ENCODE results near the gene DHRS3. TPM values are rescaled to one million over a fixed set of nuclear protein-coding genes. Genes with fewer than 3 reads are reported as not detected.

The DHRS3 gene
- polyA plus RNA-seq, 1 donor (not counting 4 experiments of a cell fraction or from before 2014, with no cell fraction given), result 10.7 TPM

GRCh38 chr1:12600880-12601633 lies 17.0 kb downstream of the DHRS3 start:
- Histone ChIP-seq H3K9me1 (ENCODE audit: control insufficient read depth, extremely low read depth, insufficient read depth, low read length) (no peaks in the 10 kb centered on the region), H3K9ac (ENCODE audit: control insufficient read depth, extremely low read depth, insufficient read depth, low read length) (no peak overlapping the region), H3K4me2 (ENCODE audit: control insufficient read depth, extremely low read depth, insufficient read depth, low read depth, low read length) (no peak overlapping the region), H3K36me3 (ENCODE audit: control insufficient read depth in 2 of 2, extremely low read depth in 1 of 2, insufficient read depth in 2 of 2, low read length in 2 of 2) (no peaks in the 10 kb centered on the region), H2AFZ (ENCODE audit: control insufficient read depth, low read length) (no peak overlapping the region), H3K4me3 (ENCODE audit: control insufficient read depth in 2 of 3, extremely low read depth in 1 of 3, insufficient read depth in 2 of 3, low read depth in 1 of 3, low read length in 3 of 3) (no peak overlapping the region), H3K9me3 (ENCODE audit: control insufficient read depth, low read depth, low read length) (no peaks in the 10 kb centered on the region), H3K27me3 (ENCODE audit: control insufficient read depth, extremely low read depth, insufficient read depth, low read length) (no peaks in the 10 kb centered on the region), H4K20me1 (ENCODE audit: control insufficient read depth, extremely low read depth, insufficient read depth, low read length) (no peaks in the 10 kb centered on the region), H3K4me1 (ENCODE audit: control insufficient read depth, extremely low read depth, insufficient read depth, low read length) (peaks cover 28% of the 10 kb centered on the region), H3K27ac (ENCODE audit: control insufficient read depth, insufficient read depth, low read length) (no peak overlapping the region), H3K79me2 (ENCODE audit: control insufficient read depth, insufficient read depth, low read length) (peaks cover 2% of the 10 kb centered on the region)
- DNase-seq (ENCODE audit: low read depth, low spot score), result no peak
- TF ChIP-seq CTCF (optimal IDR thresholded peaks at IDR 0.05 in 1 of 3, IDR thresholded peaks at IDR 0.05 in 1 of 3, conservative IDR thresholded peaks at IDR 0.05 in 1 of 3; ENCODE audit: extremely low read depth in 1 of 3, insufficient read depth in 2 of 3, low read length in 3 of 3) (peak; percentile 68 to 84 (median 79)), EZH2 (IDR thresholded peaks at IDR 0.05; ENCODE audit: low read length) (no peak)
- no peak for FAIRE-seq
- dilution Hi-C loops (cut with MboI; ENCODE audit: extremely low pct_ligation_motif_present, low sequenced_read_pairs), result no loop called here

GRCh38 chr1:12600335-12600734 lies 17.7 kb downstream of the DHRS3 start:
- dilution Hi-C loops (cut with MboI; ENCODE audit: extremely low pct_ligation_motif_present, low sequenced_read_pairs), result no loop called here
- peaks cover 2% of the 10 kb centered on the region for H3K79me2 ChIP-seq (ENCODE audit: control insufficient read depth, insufficient read depth, low read length)
- peaks cover 31% of the 10 kb centered on the region for H3K4me1 ChIP-seq (ENCODE audit: control insufficient read depth, extremely low read depth, insufficient read depth, low read length)
- FAIRE-seq (no peak), DNase-seq (ENCODE audit: low read depth, low spot score) (no peak)
- no peak overlapping the region for H3K4me3 ChIP-seq (ENCODE audit: control insufficient read depth in 2 of 3, extremely low read depth in 1 of 3, insufficient read depth in 2 of 3, low read depth in 1 of 3, low read length in 3 of 3)
- no peaks in the 10 kb centered on the region for H3K36me3 ChIP-seq (ENCODE audit: control insufficient read depth in 2 of 2, extremely low read depth in 1 of 2, insufficient read depth in 2 of 2, low read length in 2 of 2)
- H3K27ac ChIP-seq (ENCODE audit: control insufficient read depth, insufficient read depth, low read length), result no peak overlapping the region
- TF ChIP-seq EZH2 (IDR thresholded peaks at IDR 0.05; ENCODE audit: low read length), result no peak
- TF ChIP-seq CTCF (optimal IDR thresholded peaks at IDR 0.05 in 1 of 3, IDR thresholded peaks at IDR 0.05 in 1 of 3, conservative IDR thresholded peaks at IDR 0.05 in 1 of 3; ENCODE audit: extremely low read depth in 1 of 3, insufficient read depth in 2 of 3, low read length in 3 of 3), result no peak
- no peak overlapping the region for H3K9ac ChIP-seq (ENCODE audit: control insufficient read depth, extremely low read depth, insufficient read depth, low read length)
- no peaks in the 10 kb centered on the region for H3K9me1 ChIP-seq (ENCODE audit: control insufficient read depth, extremely low read depth, insufficient read depth, low read length)
- H4K20me1 ChIP-seq (ENCODE audit: control insufficient read depth, extremely low read depth, insufficient read depth, low read length), result no peaks in the 10 kb centered on the region
- H3K4me2 ChIP-seq (ENCODE audit: control insufficient read depth, extremely low read depth, insufficient read depth, low read depth, low read length), result no peak overlapping the region
- H3K9me3 ChIP-seq (ENCODE audit: control insufficient read depth, low read depth, low read length), result no peaks in the 10 kb centered on the region
- no peak overlapping the region for H2AFZ ChIP-seq (ENCODE audit: control insufficient read depth, low read length)
- H3K27me3 ChIP-seq (ENCODE audit: control insufficient read depth, extremely low read depth, insufficient read depth, low read length), result no peaks in the 10 kb centered on the region

Measured in keratinocyte (primary cell).